HepG2 (cell line): ENCODE data around the gene SECTM1. TPM values are rescaled to one million over a fixed set of nuclear protein-coding genes. Genes with fewer than 3 reads are reported as not detected.

Experiments
- ASH2L ChIP-seq: fragments of 300-600, 200-600 bp; sonication (generic); IDR thresholded peaks from 2 replicates; pipeline ENCODE4 v1.7.0; 2017; ENCODE audit warnings: low read depth, mild to moderate bottlenecking, moderate library complexity, mixed read lengths, low read length; ENCODE audit not compliant: insufficient read length
- ATF7 ChIP-seq, 2 experiments: fragments of 450-650 bp in 1 of 2; sonication (generic) in 1 of 2; formaldehyde crosslinking in 1 of 2; IDR thresholded peaks; 2 replicates each; pipeline versions ENCODE4 v1.4.0 to v1.6.1; 2016 to 2020; ENCODE audit warnings: antibody characterized with exemption in 1 of 2, mild to moderate bottlenecking in 1 of 2, missing genetic modification reagents in 1 of 2
- CBFB ChIP-seq: sonication (generic); formaldehyde crosslinking; IDR thresholded peaks from 2 replicates; pipeline ENCODE4 v1.4.0; 2020; ENCODE audit warnings: missing genetic modification reagents
- HDAC6 ChIP-seq: fragments of 200-600 bp; sonication (generic); IDR thresholded peaks from 2 replicates; pipeline ENCODE4 v1.7.0; 2017; ENCODE audit warnings: mild to moderate bottlenecking, antibody characterized with exemption, low read length, low read depth
- HOXA3 ChIP-seq: sonication (generic); formaldehyde crosslinking; IDR thresholded peaks from 2 replicates; pipeline ENCODE4 v1.5.0; 2020; ENCODE audit warnings: missing genetic modification reagents
- MXI1 ChIP-seq: IDR thresholded peaks from 3 replicates; pipeline ENCODE4 v1.6.1; 2012; ENCODE audit warnings: low read depth, low read length, inconsistent platforms, borderline replicate concordance
- NFKB2 ChIP-seq: sonication (generic); formaldehyde crosslinking; IDR thresholded peaks from 2 replicates; pipeline ENCODE4 v1.4.0; 2020; ENCODE audit warnings: missing genetic modification reagents, borderline replicate concordance
- RBFOX2 ChIP-seq: fragments of 200-400 bp; formaldehyde crosslinking; IDR thresholded peaks from 2 replicates; pipeline ENCODE4 v1.6.1; 2017; ENCODE audit warnings: low read depth, mild to moderate bottlenecking, low read length
- RFX3 ChIP-seq: IDR thresholded peaks from 2 replicates; pipeline ENCODE4 v1.6.1; 2016; ENCODE audit warnings: missing biosample characterization, missing genetic modification reagents
- SMARCE1 ChIP-seq: fragments of 450-650 bp; IDR thresholded peaks from 2 replicates; pipeline ENCODE4 v1.6.1; 2017; ENCODE audit warnings: borderline replicate concordance
- SP4 ChIP-seq: sonication (generic); formaldehyde crosslinking; IDR thresholded peaks from 2 replicates; pipeline ENCODE4 v1.8.1; 2023; ENCODE audit warnings: mild to moderate bottlenecking, missing genetic modification reagents
- TOPORS ChIP-seq: sonication (generic); formaldehyde crosslinking; IDR thresholded peaks from 2 replicates; pipeline ENCODE4 v1.8.0; 2023; ENCODE audit warnings: mild to moderate bottlenecking, missing genetic modification reagents
- ZFP36L2 ChIP-seq: sonication (generic); formaldehyde crosslinking; IDR thresholded peaks from 2 replicates; pipeline ENCODE4 v1.4.0; 2020; ENCODE audit warnings: missing genetic modification reagents
- ZNF773 ChIP-seq: sonication (generic); formaldehyde crosslinking; IDR thresholded peaks from 2 replicates; pipeline ENCODE4 v1.4.0; 2020; ENCODE audit warnings: missing genetic modification reagents, borderline replicate concordance
- polyA plus RNA-seq, 8 experiments: library from polyadenylated mRNA; depleted of rRNA in 3 of 8; stranded (reverse) in 7 of 8; unstranded in 1 of 8; fragments of >200 nt; fragmentation: Illumina TruSeq in 4 of 8; extraction: Trizol in 4 of 8; gene quantifications; 2 replicates each; pipeline versions ENCODE4 v1.2.1 to v1.2.3, GENCODE V29; 2011 to 2016; ENCODE audit warnings: low read depth in 4 of 8, missing spikeins in 1 of 8, mixed read lengths in 1 of 8; ENCODE audit not compliant: insufficient read depth in 1 of 8
- total RNA-seq, 5 experiments: library from RNA; depleted of rRNA; stranded (reverse); fragments of >200 nt; fragmentation: Illumina TruSeq; extraction: Trizol; gene quantifications; 2 replicates each; pipeline ENCODE4 v1.2.3, GENCODE V29; 2016; ENCODE audit warnings: low read depth in 1 of 5
- TF ChIP-seq, protein P1 (sequence below): sonication (generic); formaldehyde crosslinking; IDR thresholded peaks from 2 replicates; pipeline ENCODE4 v1.5.0; 2020; ENCODE audit warnings: mild to moderate bottlenecking, low read depth, missing genetic modification reagents, borderline replicate concordance
- TF ChIP-seq, protein P2 (sequence below): sonication (generic); formaldehyde crosslinking; IDR thresholded peaks from 2 replicates; pipeline ENCODE4 v1.4.0; 2020; ENCODE audit warnings: missing genetic modification reagents
- TF ChIP-seq, protein P3 (sequence below): sonication (generic); formaldehyde crosslinking; IDR thresholded peaks from 2 replicates; pipeline ENCODE4 v1.5.0; 2020; ENCODE audit warnings: missing genetic modification reagents
- TF ChIP-seq, protein P4 (sequence below): sonication (generic); formaldehyde crosslinking; IDR thresholded peaks from 2 replicates; pipeline ENCODE4 v1.8.1; 2023; ENCODE audit warnings: mild to moderate bottlenecking, missing genetic modification reagents
- TF ChIP-seq, protein P5 (sequence below): sonication (generic); formaldehyde crosslinking; IDR thresholded peaks from 2 replicates; pipeline ENCODE4 v1.4.0; 2020; ENCODE audit warnings: missing genetic modification reagents, borderline replicate concordance
- TF ChIP-seq, protein P6 (sequence below): sonication (generic); formaldehyde crosslinking; IDR thresholded peaks from 2 replicates; pipeline ENCODE4 v1.4.0; 2020; ENCODE audit warnings: missing genetic modification reagents
- TF ChIP-seq, protein P7 (sequence below): sonication (generic); formaldehyde crosslinking; IDR thresholded peaks from 2 replicates; pipeline ENCODE4 v1.4.0; 2020; ENCODE audit warnings: mild to moderate bottlenecking, missing genetic modification reagents

The SECTM1 gene
- total and polyA plus RNA-seq, 2 of the 13 experiments (the other 11 are each of a cell fraction or from before 2014, with no cell fraction given), result 3.5 to 5.3 TPM

DNA sequence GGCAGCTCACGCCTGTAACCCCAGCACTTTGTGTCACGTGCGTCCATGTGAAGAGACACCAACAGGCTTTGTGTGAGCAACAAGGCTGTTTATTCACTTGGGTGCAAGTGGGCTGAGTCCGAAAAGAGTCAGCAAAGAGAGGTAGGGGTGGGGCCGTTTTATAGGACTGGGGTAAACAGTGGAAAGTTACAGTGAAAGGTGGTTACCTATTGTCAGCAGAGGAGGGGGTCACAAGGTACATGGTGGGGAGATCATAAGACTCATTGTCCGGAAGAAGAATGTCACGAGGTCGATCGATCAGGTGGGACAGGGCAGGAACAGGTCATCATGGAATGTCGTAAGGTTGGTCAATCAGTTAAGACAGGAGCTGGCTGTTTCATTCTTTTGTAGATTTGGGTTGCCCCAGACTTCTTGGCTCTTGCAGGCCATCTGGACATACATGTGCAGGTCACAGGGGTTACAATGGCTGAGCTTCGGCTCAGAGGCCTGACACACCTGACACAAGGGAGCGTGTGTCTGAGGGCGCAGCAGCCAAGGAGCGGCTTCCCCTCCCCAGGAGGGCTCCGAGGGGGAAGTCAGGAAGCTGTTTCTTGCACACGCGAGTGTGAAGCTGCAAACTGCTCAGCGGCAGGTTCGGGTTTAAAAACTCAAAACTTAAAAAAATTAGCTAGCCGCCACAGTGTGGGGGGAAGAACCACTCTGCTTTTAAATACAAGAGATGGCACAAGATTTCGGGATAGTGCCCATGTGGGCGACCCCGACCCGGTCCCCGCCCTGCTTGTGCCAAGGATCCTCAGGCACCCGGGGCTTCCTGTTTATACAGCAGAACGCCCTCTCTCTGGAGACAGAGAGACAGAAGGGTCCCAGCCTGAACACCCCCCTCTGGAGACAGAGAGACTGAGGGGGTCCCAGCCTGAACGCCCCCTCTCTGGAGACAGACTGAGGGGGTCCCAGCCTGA, 13.1 kb upstream of the SECTM1 start (continued):
- TF ChIP-seq, protein P1, sequence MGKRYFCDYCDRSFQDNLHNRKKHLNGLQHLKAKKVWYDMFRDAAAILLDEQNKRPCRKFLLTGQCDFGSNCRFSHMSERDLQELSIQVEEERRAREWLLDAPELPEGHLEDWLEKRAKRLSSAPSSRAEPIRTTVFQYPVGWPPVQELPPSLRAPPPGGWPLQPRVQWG, result no peak
- TF ChIP-seq NFKB2 (CRISPR knock-in tag) (peak; percentile 51; the same call in 1 of the 2 replicates), HDAC6 (no peak), RBFOX2 (no peak; the same call in 1 of the 2 replicates), ZNF773 (CRISPR knock-in tag) (no peak), RFX3 (CRISPR knock-in tag) (no peak; the same call in 1 of the 2 replicates), HOXA3 (CRISPR knock-in tag) (peak; percentile 96), ATF7 (IDR thresholded peaks at IDR 0.05) (peak; percentile 79), ATF7 (CRISPR knock-in tag; IDR thresholded peaks at IDR 0.05) (peak; percentile 87), TOPORS (CRISPR knock-in tag) (peak; percentile 73; the same call in 1 of the 2 replicates), SMARCE1 (no peak), MXI1 (peak; percentile 29; the same call in 1 of the 3 replicates), ZFP36L2 (CRISPR knock-in tag) (peak; percentile 38; the same call in 1 of the 2 replicates), ASH2L (peak; percentile 76), CBFB (CRISPR knock-in tag) (peak; percentile 87), SP4 (CRISPR knock-in tag) (no peak)
- TF ChIP-seq, protein P2, sequence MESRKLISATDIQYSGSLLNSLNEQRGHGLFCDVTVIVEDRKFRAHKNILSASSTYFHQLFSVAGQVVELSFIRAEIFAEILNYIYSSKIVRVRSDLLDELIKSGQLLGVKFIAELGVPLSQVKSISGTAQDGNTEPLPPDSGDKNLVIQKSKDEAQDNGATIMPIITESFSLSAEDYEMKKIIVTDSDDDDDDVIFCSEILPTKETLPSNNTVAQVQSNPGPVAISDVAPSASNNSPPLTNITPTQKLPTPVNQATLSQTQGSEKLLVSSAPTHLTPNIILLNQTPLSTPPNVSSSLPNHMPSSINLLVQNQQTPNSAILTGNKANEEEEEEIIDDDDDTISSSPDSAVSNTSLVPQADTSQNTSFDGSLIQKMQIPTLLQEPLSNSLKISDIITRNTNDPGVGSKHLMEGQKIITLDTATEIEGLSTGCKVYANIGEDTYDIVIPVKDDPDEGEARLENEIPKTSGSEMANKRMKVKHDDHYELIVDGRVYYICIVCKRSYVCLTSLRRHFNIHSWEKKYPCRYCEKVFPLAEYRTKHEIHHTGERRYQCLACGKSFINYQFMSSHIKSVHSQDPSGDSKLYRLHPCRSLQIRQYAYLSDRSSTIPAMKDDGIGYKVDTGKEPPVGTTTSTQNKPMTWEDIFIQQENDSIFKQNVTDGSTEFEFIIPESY (CRISPR knock-in tag), result peak; percentile 91
- TF ChIP-seq, protein P3, sequence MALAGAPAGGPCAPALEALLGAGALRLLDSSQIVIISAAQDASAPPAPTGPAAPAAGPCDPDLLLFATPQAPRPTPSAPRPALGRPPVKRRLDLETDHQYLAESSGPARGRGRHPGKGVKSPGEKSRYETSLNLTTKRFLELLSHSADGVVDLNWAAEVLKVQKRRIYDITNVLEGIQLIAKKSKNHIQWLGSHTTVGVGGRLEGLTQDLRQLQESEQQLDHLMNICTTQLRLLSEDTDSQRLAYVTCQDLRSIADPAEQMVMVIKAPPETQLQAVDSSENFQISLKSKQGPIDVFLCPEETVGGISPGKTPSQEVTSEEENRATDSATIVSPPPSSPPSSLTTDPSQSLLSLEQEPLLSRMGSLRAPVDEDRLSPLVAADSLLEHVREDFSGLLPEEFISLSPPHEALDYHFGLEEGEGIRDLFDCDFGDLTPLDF (CRISPR knock-in tag), result 0 out of 2 replicates have a peak, but pooled peaks have one; percentile 43
- TF ChIP-seq, protein P4, sequence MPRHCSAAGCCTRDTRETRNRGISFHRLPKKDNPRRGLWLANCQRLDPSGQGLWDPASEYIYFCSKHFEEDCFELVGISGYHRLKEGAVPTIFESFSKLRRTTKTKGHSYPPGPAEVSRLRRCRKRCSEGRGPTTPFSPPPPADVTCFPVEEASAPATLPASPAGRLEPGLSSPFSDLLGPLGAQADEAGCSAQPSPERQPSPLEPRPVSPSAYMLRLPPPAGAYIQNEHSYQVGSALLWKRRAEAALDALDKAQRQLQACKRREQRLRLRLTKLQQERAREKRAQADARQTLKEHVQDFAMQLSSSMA, result peak; percentile 89; the same call in 1 of the 2 replicates
- TF ChIP-seq, protein P5, sequence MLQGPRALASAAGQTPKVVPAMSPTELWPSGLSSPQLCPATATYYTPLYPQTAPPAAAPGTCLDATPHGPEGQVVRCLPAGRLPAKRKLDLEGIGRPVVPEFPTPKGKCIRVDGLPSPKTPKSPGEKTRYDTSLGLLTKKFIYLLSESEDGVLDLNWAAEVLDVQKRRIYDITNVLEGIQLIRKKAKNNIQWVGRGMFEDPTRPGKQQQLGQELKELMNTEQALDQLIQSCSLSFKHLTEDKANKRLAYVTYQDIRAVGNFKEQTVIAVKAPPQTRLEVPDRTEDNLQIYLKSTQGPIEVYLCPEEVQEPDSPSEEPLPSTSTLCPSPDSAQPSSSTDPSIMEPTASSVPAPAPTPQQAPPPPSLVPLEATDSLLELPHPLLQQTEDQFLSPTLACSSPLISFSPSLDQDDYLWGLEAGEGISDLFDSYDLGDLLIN (CRISPR knock-in tag), result no peak
- TF ChIP-seq, protein P6, sequence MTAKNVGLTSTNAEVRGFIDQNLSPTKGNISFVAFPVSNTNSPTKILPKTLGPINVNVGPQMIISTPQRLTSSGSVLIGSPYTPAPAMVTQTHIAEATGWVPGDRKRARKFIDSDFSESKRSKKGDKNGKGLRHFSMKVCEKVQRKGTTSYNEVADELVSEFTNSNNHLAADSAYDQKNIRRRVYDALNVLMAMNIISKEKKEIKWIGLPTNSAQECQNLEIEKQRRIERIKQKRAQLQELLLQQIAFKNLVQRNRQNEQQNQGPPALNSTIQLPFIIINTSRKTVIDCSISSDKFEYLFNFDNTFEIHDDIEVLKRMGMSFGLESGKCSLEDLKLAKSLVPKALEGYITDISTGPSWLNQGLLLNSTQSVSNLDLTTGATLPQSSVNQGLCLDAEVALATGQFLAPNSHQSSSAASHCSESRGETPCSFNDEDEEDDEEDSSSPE, result no peak; the same call in none of the 2 replicates
- TF ChIP-seq, protein P7, sequence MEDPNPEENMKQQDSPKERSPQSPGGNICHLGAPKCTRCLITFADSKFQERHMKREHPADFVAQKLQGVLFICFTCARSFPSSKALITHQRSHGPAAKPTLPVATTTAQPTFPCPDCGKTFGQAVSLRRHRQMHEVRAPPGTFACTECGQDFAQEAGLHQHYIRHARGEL (CRISPR knock-in tag), result no peak
